Measurements from ENCODE around the gene GDF10.

The GDF10 gene

DNA sequence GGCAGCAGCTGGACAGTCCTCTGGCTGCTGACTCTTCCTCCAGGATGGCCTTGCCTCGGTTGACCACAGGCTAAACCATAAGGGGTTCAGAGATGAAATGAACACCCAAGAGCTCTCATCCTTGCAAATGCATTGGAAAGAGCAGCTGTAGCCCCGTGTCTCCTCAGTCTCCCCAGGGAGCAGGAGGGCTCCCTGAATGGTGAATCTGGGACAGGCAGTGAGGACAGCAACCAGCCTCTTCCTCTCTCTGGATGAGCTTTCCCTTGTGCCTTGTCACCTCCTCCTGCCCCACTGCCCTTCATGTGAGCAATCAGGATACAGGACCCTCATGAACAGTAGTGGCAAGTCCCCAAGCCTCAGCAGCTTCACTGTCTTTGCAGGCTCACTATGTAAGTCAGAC is 23.9 kb upstream of the GDF10 start:
- DNase-seq, result no peak

DNA sequence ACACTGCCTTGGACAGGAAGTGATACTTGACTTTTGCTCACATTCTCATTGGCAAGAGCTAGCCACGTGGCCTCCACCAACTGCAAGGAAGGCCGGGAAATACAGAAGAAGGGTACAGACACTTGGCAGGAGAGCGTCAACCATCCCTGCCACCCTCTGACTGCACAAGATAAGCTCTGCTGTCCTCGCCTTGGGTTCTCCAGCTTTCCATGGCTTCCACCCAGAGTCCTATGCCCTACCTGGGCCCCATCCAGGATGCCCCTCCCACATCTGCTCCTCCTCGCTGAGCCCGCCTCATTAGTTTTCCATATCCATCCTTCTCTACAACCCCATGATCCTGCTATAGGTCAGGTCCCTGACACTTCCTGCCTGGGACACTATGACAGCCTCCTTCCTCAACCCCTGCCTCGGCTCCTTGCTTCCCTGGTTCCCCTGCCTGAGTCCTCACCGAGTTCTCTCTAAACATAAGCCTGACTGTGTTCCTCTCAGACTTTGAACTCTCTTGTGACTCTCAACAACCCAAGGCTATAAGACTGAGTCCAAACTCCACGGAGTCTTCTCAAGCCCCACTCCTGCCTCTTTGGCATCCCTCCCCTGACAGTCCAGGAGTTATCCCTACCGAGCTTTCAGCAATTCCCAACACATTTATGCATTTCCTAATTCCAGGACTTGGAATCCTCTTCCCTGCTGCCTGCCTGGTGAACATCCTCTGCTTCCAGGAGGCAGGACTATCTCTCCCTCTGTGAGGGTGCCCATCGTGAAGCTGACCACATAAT is 23.2 kb upstream of the GDF10 start:
- DNase-seq, result no peak

DNA sequence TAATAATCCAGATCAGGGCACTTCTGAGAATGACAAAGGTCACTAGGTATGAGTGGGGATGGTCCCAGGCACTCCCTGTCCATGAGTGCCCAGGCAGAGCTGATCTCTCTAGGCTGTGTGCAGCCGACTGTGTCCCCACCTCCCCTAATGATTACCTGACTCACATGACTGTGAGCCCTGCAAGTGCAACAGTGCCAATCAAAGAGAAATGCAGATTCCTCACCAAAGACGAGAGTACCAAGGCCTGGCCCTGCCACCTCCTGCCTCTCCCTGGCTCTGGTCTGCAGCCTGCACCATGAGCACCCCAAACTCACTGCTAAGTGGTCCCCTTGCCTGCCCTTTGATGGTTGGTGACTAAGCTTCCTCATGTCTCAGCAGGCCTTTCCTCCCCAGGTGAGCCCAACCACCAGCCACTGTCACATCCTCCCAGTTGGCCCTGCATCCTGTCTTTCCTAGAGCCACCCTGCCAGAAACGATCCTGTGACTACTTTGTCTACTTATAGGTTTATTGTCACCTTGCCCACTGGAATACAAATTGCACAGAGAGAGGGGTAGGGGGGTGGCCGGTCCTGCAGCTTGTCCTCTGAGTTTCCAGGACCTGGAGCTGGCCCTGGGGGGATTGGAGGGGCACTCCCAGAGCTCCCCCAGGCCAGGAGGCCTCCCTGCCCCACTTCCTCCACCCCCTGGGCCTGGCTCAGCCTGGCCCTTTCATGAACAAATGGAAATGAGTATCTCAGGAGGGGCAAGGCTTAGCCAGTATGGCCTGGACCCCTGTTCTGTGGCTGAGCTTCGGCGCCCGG is 22.4 kb upstream of the GDF10 start:
- DNase-seq, result peak; percentile 24 to 40

DNA sequence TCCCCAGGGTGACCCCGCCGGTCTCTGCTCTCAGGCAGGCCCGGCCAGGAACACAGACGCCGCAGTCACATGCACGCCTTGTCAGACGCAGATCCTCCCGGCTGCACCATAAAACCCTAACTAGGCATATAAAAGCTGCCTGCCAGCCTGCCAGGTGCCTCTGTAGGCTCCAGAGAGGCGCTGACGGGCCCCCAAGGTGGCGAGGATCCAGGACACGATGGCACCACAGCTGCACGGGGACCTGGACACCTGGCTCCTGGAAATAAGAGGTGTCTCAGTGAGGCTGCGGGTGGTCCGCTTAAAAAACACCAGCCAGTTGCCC is 21.9 kb upstream of the GDF10 start:
- DNase-seq, result no peak

DNA sequence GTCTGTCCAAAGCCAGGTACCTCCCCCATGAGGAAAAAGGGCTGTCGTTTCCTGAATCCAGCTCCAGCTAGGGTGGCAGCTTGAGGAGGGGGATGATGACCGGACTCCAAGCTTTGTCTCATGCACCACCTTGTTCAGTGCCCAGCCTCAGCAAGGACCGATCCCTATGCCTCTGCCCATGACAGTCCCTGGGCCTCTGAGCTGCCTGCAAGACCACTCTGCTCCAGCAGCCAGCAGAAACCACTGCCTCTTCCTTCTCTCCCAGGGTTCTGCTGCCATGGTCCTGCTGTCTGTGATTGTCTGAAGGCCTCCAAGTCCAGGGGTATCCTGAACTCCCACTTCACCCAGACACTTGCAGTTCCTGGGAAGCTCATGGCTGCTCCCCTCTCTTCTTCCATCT is 21.3 kb upstream of the GDF10 start:
- no peak for DNase-seq

DNA sequence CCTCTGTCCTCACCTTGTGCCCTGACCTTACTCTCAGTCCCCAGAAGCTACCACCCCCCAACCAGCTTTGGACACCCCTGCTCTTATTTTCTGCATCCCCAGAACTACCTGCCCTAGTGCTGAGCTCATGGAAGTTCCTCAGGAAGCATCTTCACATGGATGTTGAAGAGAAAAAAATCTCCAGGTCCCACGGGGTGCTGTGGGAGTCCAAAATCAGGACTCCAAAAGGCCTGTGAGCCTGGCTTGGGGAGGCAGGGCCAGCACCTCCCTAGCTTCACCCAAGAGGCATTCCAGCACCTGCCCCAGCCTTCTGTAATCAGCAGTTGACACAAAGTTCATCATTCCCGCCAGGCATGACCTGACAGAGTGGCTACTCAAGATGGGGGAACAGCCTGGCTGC is 20.7 kb upstream of the GDF10 start:
- DNase-seq, result no peak

DNA sequence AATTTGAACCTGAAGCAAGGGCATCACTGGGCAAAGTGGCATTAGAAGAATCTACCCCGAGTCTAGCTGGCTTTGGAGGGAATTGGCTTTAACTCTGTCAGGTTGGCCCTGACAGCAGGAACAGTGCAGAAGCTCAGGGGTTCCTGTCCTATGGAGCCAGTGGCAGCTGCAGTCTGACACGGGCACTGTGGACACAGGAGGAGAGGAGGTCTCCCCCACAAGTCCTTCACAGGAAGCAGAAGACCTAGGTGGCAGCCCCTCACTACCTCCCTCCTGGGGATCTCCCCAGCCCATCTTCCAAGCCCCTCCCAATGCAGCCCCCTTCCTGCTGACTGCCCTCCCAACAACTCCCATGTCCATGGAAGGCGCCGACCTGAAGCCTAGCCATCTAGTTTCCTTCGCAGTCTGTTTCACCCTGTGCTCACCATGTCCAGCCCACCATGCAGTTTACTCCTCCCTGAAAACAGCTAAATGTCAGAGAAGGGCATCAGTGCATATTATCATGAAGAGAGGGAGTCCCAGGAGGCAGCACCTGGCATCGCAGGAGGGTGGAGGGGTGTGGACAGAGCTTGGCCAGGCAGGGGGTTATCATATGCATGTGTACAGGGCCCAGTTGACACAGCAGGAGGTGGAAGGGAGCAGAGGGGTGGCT is 17.9 kb upstream of the GDF10 start:
- no peak for DNase-seq

DNA sequence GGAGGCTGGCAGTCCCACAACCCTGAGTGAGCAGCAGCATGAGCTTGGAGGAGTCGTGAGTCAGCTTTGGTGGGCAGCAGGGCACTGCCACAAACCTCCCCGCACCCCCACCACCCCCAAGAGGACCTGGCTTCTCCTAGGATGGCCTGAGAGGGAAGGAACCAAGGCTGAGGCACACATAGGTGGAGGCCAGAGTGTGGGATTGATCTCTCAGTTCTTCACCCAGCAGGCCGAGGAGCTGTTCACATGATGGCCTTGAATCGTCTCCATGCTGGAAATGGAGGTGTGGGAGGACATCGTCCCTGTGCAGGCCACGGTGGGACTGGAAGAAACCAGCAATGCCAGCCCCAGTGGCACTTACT is 17.4 kb upstream of the GDF10 start:
- no peak for DNase-seq

DNA sequence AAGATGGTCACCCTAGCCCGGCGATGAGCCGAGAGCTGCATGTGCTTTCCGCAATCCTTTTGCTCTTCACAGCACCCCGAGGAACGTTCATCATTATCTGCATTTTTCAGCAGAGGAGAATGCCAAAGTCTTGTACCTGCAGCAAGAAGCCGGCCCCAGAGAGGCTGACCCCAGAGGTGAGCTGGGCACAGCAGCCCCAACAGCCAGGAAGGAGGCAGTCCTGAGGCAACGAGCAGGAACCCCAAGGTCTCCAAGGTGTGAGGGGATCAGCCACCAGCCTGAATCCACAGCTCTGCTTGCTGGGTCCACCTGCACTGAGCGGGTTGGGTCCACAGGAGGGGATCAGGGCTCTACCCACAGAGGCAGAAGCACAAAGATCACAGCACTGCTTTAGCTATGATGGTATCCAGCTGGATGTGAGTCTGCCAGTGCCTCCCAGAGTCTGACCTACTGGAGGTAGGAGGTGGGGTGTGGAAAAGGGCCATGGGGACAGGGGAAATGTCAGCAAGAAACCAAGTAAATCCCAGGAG is 16.8 kb upstream of the GDF10 start:
- no peak for DNase-seq

DNA sequence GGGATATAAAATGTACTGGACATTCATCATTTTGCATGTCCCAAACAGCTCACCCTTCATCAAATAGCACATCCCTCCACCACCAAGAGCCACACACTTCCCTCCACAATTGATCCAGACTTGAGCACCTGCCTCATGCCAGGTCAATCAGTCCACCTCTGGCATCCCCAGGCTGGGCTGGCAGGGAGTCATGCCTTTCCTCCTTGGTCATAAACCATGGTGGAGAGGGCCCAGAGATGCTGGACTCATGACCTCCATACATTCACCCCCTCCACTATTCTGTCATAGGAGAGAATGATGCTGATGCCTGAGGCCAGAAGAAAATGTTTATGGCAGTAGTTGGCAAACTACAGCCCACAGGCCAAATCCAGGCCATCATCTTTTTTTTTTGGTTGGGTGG is 16.1 kb upstream of the GDF10 start:
- no peak for DNase-seq

DNA sequence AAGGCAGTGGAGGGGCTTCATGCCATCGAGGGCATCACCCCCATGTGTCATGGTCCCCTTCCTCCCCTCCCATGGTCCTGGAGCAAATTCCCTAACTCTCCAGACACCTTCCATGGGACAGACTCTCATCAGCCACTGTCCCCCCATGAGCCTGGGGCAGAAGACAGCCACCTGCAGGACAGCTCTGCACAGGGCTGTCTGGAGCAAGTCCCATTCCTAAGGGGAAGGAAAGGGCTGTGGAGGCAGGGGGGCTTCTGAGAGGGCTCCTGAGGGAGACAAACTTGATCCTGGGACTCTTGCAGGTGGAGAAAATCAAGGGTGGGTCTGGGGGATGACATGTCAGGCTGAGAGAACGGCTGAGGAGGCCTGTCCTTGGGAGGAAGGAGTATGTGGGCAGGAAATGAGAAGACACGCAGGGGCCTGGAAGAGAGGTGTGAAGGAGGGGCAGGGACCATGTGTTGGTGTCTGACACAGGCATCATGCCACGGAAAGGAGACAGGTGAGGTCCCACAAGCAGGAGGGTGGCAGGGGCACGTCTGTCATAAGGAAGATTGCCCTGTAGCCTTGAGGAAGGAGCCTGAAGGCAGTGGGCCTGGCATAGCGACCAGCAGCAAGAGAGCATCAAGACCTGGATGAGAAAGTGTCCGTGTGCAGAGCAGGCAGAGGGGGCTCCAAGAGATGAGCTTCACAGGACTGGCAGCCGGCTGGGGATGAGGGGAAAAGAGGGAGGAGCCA is 14.4 kb upstream of the GDF10 start:
- DNase-seq, result no peak

DNA sequence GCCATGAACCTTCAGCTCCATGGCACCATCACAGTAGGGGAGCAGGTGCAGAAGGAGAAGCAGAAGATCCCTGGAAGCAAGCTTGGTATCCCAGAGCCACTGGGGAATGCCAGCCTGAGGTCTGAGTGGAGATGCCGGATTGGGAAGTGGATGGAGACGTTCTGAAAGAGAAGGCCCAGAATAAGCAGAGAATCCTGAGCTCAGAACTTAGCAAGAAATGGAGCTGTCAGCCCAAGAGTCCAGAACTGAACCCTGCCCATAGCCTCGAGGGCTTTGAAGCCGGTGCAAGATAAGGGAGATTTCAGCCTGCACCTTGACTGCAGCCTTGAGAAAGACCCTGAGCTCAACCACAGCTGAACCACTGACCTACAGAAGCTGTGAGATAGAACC is 13.9 kb upstream of the GDF10 start:
- no peak for DNase-seq

DNA sequence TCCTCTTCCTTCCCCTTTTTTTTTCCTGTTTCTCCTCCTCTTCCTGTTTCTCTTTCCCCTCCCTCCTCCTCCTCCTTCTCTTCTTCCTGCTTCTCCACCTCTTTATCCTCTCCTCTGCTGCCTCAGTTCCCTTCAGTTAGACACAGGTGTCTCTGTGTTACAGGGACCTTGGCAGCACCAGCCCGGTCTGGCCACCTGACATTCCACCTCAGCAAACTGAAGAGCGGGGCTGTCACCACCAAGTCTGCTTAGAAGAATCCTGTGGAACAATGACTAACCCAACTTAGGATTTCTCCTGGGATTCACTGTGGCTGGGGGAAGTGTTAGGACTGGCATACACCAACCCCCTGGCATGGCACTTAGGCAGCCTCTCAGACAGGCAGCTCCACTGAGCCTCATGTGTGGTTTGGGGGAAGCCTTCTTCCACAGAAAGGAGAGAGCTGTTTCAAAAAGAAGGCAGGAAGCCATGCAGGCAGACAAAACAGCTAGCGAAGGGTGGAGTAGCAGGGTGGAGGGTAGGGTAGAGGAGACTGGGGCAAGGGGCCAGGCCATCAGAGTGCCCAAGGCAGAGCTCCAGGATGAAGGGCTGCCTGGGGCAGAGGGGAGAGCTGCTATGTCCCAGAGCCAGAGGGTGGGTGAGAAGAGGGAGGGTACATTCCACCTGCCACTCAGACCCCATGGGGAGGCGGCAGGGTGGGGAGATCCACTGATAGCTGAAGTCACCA is 13.2 kb upstream of the GDF10 start:
- no peak for DNase-seq

DNA sequence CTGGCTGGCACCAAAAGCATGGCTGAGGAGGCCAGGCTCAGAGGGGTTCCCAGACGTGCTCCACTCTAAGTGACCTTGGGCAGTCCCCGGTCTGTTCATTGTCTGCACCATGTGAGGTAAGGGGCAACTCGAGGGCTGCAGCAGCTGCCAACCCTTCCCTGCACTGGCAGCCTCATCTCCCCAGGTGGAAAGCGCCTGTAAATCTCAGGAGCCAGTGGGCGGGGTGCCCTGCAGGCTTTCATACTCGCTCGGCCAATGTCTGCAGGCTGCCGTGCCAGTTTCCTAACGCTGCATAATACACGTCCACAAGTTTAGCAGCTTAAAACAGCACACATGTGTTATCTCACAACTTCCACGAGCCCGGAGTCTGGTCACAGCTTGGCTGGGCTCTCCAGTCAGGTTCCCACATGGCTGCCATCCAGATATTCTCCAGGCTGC is 12.6 kb upstream of the GDF10 start:
- DNase-seq, result no peak

DNA sequence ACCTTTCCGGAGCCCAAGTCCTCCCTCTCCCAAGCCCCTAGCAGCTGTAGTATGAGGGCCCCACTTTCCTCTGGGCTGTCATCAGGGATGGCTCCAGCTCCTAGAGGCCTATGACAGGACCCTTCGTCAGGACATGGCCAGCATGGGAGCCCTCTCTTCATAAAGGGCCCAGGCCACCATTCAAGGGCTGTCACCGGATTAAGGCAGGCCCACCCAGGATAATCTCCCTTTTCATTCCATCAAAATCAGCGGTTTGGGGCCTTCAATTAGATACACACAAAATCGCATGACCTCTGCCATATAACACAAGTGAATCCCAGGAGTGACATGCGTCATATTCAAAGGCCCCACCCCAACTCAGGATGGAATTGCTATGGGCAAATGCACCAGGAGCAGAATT is 12.2 kb upstream of the GDF10 start:
- DNase-seq, result no peak

DNA sequence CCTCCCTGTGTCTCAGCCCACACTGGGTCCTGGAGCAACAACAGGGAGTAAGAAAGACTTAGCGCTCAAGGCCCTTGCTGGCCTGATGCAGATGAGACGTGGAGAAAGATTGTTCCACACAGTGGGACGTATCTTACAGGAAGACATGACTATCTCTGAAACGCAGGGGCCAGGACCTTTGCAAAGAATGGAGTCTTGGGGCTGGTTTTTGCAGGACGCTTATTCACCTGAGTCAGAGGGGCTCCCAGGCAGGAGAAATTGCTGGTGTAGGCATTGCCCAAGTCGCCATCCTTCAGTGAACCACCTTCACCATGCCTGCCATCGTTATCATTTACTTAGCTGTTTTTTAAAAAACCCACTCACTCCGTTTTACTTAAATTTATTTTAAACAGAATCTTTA is 11.8 kb upstream of the GDF10 start:
- DNase-seq, result no peak

DNA sequence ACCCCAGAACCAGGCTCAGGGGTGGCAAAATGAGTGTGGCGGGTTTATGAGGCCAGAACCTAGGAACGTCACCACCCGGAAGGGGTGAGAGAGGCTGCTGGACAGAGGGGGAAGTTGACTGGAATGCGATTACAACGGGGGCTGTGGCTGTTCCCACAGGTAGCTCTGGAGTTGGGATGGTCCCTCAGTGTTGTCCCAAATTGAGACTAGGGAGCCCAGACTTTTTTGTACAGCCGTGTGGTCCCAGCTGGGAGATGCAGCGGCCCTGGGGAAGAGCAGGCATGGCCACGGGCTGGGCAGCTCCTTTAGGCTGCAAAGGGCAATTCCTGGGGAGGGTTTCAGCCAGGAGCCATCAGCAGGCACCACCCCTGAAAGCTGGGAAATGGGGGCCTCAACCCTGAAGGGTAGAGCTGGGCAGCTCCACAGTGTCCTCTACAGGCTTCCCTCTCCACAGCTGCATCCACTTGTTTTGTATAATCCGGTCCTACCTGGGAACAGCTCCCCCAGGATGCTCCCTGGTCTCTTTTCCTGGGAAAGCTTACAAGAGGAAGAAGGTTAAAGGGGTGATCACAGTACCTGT is 11.0 kb upstream of the GDF10 start:
- DNase-seq, result no peak

DNA sequence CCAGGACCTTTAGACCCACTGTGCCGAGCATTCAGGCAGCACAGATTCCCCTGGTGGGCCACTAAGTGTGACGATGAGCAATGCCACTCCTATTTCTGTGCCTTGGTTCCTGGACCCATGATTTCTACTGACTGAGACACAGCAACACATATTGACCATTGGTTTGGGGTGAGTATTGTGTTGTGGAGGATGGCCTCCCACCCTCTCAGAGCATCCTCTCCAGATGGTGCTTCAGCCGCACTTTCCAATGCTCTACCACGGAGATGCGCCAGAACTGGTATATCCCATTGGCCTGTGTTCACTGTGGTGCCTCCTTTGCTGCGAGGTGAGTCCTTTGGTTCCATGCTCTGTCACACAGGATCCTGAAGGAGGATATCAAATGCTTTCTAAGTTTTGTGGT is 10.1 kb upstream of the GDF10 start:
- DNase-seq, result no peak

DNA sequence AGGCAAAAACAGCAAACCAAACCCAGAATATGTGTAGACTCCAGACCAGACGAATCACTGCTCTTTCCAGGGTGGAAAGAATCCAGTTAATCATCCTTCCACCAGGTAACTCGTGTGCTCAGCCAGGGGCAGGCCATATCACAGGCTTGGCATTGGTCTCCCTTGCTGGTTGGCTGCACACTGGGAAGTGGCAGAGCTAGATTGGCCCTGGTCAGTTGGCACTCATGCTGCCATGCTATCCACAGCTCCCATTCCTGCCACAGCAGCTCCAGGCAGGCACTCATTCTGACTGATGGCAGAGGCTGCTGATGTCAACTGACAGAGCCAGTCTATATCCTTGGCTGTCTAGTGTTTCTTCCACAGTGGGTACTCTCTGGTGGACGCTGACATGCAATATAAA is 9.7 kb upstream of the GDF10 start:
- DNase-seq, result no peak

DNA sequence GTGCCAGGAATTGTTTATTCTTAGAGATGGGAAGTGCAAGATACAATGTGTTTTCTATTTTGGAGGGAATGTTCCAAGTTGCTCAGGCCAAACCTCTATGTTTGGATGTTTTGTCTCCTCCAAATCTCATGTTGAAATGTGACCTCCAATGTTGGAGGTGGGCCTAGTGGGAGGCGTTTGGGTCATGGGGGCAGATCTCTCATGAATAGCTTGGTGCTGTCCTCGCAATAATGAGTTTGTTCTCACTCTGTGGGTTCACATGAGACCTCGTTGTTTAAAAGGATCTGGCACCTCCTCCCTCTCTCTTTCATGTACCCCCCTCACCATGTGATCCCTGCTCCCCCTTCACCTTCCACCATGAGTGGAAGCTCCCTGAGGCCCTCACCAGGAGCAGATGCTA is 8.3 kb upstream of the GDF10 start:
- no peak for DNase-seq

DNA sequence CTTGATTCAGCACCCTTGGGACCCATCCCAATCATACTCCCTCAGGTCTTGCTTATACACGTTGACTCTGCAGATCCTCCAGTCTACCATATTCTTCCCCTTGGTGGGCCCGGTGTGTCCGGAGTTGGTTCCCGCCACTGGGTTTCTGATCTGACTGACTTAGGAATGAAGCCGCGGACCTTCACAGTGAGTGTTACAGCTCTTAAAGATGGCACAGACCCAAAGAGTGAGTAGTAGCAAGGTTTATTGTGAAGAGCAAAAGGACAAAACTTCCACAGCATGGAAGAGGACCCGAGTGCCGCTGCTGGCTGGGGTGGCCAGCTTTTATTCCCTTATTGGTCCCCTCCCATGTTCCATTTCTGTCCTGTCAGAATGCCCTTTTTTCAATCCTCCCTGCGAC is 5.9 kb upstream of the GDF10 start:
- DNase-seq, result no peak

DNA sequence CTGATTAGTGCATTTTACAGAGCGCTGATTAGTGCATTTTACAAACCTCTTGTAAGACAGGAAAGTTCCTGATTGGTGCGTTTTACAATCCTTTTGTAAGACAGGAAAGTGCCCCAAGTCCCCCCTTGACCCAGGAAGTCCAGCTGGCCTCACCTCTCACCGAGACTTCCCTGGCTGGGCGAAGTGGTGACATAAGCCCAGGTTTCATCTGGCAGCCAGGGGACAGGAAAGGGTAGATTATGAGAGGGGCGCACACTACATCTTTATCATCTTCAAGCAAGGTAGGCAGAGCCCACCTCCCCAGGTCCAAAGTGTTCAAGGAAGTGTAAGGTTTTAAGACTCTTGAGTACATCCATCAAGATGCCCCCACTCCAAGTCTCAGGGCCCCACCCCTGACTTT is 5.5 kb upstream of the GDF10 start:
- DNase-seq, result no peak

Measured in activated CD4-positive, alpha-beta T cell treated with anti-CD3 and anti-CD28 coated beads for 4 hours (primary cell).